NT2/D1 (cell line): ENCODE measurements around the gene ADCY9.

Source experiments
- SUZ12 ChIP-seq: IDR thresholded peaks from 2 replicates; pipeline ENCODE4 v1.6.1; 2011; ENCODE audit not compliant: insufficient read length, insufficient read depth; ENCODE audit errors: extremely low read depth
- YY1 ChIP-seq: IDR thresholded peaks from 2 replicates; pipeline ENCODE4 v1.6.1; 2011; ENCODE audit not compliant: insufficient read length, insufficient read depth
- ZNF274 ChIP-seq: IDR thresholded peaks from 2 replicates; pipeline ENCODE4 v1.6.1; 2011; ENCODE audit warnings: mild to moderate bottlenecking, low read depth, low read length

DNA sequence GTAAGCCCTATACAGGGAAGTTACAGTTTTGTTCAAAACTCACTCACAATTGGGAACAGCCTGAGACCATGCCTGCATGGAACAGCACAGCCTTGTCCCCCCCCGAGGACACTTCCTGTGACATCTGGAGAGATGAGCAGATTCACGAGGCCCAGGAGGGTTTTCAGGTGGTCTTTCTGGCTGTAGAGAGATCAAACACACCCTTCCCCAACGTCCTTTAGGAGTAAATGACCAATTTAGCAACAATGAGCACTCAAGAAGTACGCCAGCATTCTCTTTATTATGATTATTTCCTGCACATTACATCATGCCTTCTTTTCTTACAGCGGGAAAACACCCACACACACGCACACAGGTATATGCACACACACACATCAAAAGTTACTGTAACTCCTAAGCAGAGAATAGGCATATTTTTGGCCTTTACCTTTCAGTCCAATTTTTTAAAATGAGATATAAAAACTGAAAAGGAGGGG, 39.0 kb downstream of the ADCY9 start:
- no peak for TF ChIP-seq YY1
- no peak for TF ChIP-seq ZNF274
- no peak for TF ChIP-seq SUZ12
